ENCODE measurements around the gene CNTNAP2. TPM values are rescaled to one million over a fixed set of nuclear protein-coding genes. Genes with fewer than 3 reads are reported as not detected.

The CNTNAP2 gene
- total and polyA plus RNA-seq, 2 of the 13 experiments (the other 11 are each of a cell fraction or from before 2014, with no cell fraction given), result 0.40 to 0.42 TPM

GRCh38 chr7:147249956-147250355, 1133.4 kb downstream of the CNTNAP2 start:
- no peak for FAIRE-seq
- ChIA-PET POLR2A (no interaction called here), CTCF (ENCODE audit: low intra/inter-chr PET ratio, low total read pairs) (no interaction called here)
- Histone ChIP-seq H3K9ac (ENCODE audit: insufficient read depth, low read depth, low read length) (no peak overlapping the region), H3K27ac (ENCODE audit: extremely low read length, insufficient read depth, low read length) (no peak overlapping the region), H2AFZ (ENCODE audit: low read length) (no peak overlapping the region), H3K79me2 (ENCODE audit: insufficient read depth, low read length) (no peaks in the 10 kb centered on the region), H4K20me1 (ENCODE audit: insufficient read depth, low read length) (no peaks in the 10 kb centered on the region), H3K4me2 (ENCODE audit: low read depth, low read length) (no peak overlapping the region), H3K27me3 (ENCODE audit: control insufficient read depth in 1 of 2, insufficient read depth in 2 of 2, low read length in 2 of 2) (no peaks in the 10 kb centered on the region), H3K4me1 (ENCODE audit: insufficient read depth, low read length) (no peaks in the 10 kb centered on the region), H3K36me3 (replicated peaks in 1 of 2; ENCODE audit: control insufficient read depth in 1 of 2, insufficient read depth in 2 of 2, low read length in 2 of 2) (no peaks in the 10 kb centered on the region), H3K4me3 (replicated peaks in 1 of 3; ENCODE audit: insufficient read depth in 1 of 3, low read depth in 2 of 3, low read length in 3 of 3) (no peak overlapping the region), H3K9me3 (ENCODE audit: low read length) (peaks cover 11% of the 10 kb centered on the region; the same call in 1 of the 2 replicates)
- ATAC-seq, result no peak
- no peak for TF ChIP-seq ZGPAT (CRISPR knock-in tag; IDR thresholded peaks at IDR 0.05)
- TF ChIP-seq ZNF691 (CRISPR knock-in tag; IDR thresholded peaks at IDR 0.05; ENCODE audit: borderline replicate concordance, low read depth), result no peak
- TF ChIP-seq KDM6A (CRISPR knock-in tag; IDR thresholded peaks at IDR 0.05; ENCODE audit: low read depth), result no peak
- no peak for TF ChIP-seq IKZF4 (CRISPR knock-in tag; IDR thresholded peaks at IDR 0.05; ENCODE audit: borderline replicate concordance, low read depth, not compliant biosample characterization)
- no peak for TF ChIP-seq ZNF800 (CRISPR knock-in tag; IDR thresholded peaks at IDR 0.05)
- no peak for DNase-seq (ENCODE audit: low spot score)
- in situ Hi-C loops (cut with HindIII; ENCODE audit: extremely low pct_ligation_motif_present, low pct_unique_long_range_greater_than_20kb), result no loop called here
- no TSS peak for BruUV-seq (replicated peaks)
- 19% methylated on average over 2 of the region's 2 CpGs for WGBS (ENCODE audit: low lambda C conversion rate)
- intact Hi-C loops (cut with micrococcal nuclease; ENCODE audit: unreplicated experiment), result no loop called here
